ENCODE results near the gene ELFN1.

DNA sequence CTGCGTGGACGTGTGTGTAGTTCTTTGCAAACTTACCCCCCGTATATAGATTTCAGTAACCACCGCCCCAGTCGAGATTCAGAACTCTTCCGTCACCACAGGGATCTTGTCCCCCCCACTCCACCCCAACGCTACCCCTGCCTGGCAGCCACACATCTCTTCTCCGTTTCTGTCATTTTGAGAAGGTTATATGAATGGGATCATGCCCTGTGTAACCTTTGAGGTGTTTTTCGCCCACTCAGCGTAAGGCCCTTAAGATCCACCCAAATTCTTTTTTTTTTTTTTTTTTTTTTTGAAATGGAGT lies 83.4 kb downstream of the ELFN1 start:
- no peak for TF ChIP-seq CTCF (IDR thresholded peaks at IDR 0.05)
- TF ChIP-seq POLR2A (IDR thresholded peaks at IDR 0.05) = no peak
- TF ChIP-seq POLR2AphosphoS5 (IDR thresholded peaks at IDR 0.05) = no peak
